ENCODE results near the gene LRRC55. TPM values are rescaled to one million over a fixed set of nuclear protein-coding genes. Genes with fewer than 3 reads are reported as not detected.

LRRC55 gene, protein sequence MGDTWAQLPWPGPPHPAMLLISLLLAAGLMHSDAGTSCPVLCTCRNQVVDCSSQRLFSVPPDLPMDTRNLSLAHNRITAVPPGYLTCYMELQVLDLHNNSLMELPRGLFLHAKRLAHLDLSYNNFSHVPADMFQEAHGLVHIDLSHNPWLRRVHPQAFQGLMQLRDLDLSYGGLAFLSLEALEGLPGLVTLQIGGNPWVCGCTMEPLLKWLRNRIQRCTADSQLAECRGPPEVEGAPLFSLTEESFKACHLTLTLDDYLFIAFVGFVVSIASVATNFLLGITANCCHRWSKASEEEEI
- polyA plus RNA-seq = under 1 TPM; 0.02 to 0.04 TPM

- H3K9me3 ChIP-seq (ENCODE audit: control insufficient read depth in 2 of 2, insufficient read depth in 1 of 2, low read depth in 1 of 2, low read length in 1 of 2) = no peaks in the 10 kb centered on the region
- WGBS, 2 donors = 48 to 57% methylated on average over 15 of the region's 15 CpGs
- no peak within 1 kb of the TSS for H3K4me3 ChIP-seq (ENCODE audit: low read depth in 1 of 2, low read length in 2 of 2)
- H3K27ac ChIP-seq (ENCODE audit: low read depth in 2 of 2, low read length in 1 of 2) = no peak within 1 kb of the TSS
- H3K36me3 ChIP-seq (ENCODE audit: control insufficient read depth in 2 of 2, insufficient read depth in 2 of 2, low read length in 1 of 2) = no peaks in the 10 kb centered on the region
- peaks cover 2 to 5% of the 10 kb centered on the region in 2 donors for H3K4me1 ChIP-seq (ENCODE audit: control insufficient read depth in 2 of 2, insufficient read depth in 2 of 2, low read length in 1 of 2)
- H3K27me3 ChIP-seq (ENCODE audit: control insufficient read depth in 1 of 2, insufficient read depth in 2 of 2, low read length in 2 of 2) = no peaks in the 10 kb centered on the region
These were observed at the start of gene LRRC55 for GRCh38 chr11:57181678-57182305. LRRC55 (plus strand) TSS chr11:57181953; CDS start chr11:57182023, 70 bp downstream.

DNA sequence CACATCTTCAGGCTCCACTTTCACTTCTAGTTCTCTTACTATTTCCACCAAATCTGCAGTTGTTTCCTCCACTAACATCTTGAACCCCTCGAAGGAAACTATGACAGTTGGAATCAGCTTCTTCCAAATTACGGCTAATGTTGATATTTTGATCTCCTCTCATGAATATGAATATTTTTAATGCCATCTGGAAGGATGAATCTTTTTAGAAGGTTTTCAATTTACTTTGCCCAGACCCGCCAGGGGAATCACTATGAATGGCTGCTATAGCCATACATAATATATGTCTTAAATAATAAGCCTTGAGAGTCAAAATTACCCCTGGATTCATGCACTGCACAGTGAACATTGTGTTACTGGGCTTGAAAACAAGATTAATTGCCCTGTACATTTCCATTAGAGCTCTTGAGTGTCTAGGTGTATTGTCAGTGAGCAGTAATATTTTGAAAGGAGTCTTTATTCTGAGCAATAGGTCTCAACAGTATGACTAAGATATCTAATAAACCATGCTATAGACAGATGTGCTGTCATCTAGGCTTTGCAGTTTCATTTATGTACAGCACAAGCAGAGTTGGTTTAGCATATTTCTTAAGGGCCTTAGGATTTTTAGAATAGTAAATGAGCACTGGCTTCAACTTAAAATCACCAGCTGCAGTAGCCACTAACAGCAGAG is 48.3 kb upstream of the LRRC55 start:
- H3K27me3 ChIP-seq (ENCODE audit: control insufficient read depth in 1 of 2, insufficient read depth in 2 of 2, low read length in 2 of 2) = no peaks in the 10 kb centered on the region
- no peaks in the 10 kb centered on the region for H3K36me3 ChIP-seq (ENCODE audit: control insufficient read depth in 2 of 2, insufficient read depth in 2 of 2, low read length in 1 of 2)
- H3K27ac ChIP-seq (ENCODE audit: low read depth in 2 of 2, low read length in 1 of 2) = no peak overlapping the region
- H3K4me3 ChIP-seq (ENCODE audit: low read depth in 1 of 2, low read length in 2 of 2) = no peak overlapping the region
- no peaks in the 10 kb centered on the region for H3K9me3 ChIP-seq (ENCODE audit: control insufficient read depth in 2 of 2, insufficient read depth in 1 of 2, low read depth in 1 of 2, low read length in 1 of 2)
- WGBS, 2 donors = 78 to 79% methylated on average over 3 of the region's 3 CpGs
- no peaks in the 10 kb centered on the region for H3K4me1 ChIP-seq (ENCODE audit: control insufficient read depth in 2 of 2, insufficient read depth in 2 of 2, low read length in 1 of 2)

DNA sequence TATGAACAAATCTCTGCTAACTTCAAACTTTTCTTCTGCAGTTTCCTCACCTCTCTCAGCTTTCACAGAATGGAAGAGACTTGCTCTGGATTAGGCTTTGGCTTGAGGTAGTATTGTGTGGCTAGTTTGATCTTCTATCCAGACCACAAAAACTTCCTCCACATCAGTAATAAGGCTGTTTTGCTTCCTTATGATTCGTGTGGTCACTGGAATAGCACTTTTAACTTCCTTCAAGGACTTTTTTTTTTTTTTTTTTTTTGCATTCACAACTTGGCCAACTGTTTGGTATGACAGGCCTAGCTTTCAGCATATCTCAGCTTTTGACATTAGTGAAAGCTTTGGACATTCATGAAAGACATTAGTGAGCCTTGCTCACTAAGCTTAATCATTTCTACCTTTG is 47.5 kb upstream of the LRRC55 start:
- Histone ChIP-seq H3K4me3 (ENCODE audit: low read depth in 1 of 2, low read length in 2 of 2) (no peak overlapping the region), H3K27me3 (ENCODE audit: control insufficient read depth in 1 of 2, insufficient read depth in 2 of 2, low read length in 2 of 2) (no peaks in the 10 kb centered on the region), H3K36me3 (ENCODE audit: control insufficient read depth in 2 of 2, insufficient read depth in 2 of 2, low read length in 1 of 2) (no peaks in the 10 kb centered on the region), H3K27ac (ENCODE audit: low read depth in 2 of 2, low read length in 1 of 2) (no peak overlapping the region), H3K4me1 (ENCODE audit: control insufficient read depth in 2 of 2, insufficient read depth in 2 of 2, low read length in 1 of 2) (no peaks in the 10 kb centered on the region), H3K9me3 (ENCODE audit: control insufficient read depth in 2 of 2, insufficient read depth in 1 of 2, low read depth in 1 of 2, low read length in 1 of 2) (no peaks in the 10 kb centered on the region)
- WGBS, 2 donors = 38 to 55% methylated on average over 1 of the region's 1 CpG

DNA sequence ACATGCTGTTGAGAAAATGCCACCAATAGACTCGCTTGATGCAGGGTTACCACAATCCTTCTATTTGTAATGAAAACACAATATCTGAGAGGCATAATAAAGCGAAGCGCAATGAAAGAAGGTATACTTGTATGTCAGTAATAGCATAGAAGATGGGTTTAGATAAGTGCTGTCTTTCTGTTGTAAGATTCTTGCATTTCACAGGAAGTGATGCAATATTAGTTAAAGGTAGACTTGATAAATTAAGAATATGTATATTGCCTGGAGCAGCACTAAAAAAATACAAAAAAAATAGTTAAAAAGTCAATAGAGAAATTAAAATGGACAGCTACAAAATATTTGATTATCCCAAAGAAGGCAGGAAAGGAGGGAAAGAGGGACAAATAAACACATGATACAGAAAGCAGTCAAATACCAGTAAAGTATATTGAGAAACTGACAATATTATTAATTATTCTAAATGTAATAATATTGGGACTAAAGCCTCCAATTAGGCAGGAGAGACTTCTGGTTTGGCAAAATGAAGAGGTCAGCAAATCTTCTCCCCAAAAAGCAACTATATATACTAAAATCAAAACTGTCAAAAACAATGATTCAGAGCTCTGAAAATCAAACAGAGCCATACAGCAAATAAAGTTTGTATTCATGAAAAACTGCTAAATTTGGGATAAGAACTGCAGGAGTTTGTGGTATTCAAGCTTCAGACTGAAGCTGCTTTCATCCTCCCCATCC is 46.6 kb upstream of the LRRC55 start:
- Histone ChIP-seq H3K9me3 (ENCODE audit: control insufficient read depth in 2 of 2, insufficient read depth in 1 of 2, low read depth in 1 of 2, low read length in 1 of 2) (no peaks in the 10 kb centered on the region), H3K27ac (ENCODE audit: low read depth in 2 of 2, low read length in 1 of 2) (no peak overlapping the region), H3K36me3 (ENCODE audit: control insufficient read depth in 2 of 2, insufficient read depth in 2 of 2, low read length in 1 of 2) (no peaks in the 10 kb centered on the region), H3K27me3 (ENCODE audit: control insufficient read depth in 1 of 2, insufficient read depth in 2 of 2, low read length in 2 of 2) (no peaks in the 10 kb centered on the region), H3K4me3 (ENCODE audit: low read depth in 1 of 2, low read length in 2 of 2) (no peak overlapping the region), H3K4me1 (ENCODE audit: control insufficient read depth in 2 of 2, insufficient read depth in 2 of 2, low read length in 1 of 2) (no peaks in the 10 kb centered on the region)
- WGBS, 2 donors = 93 to 96% methylated on average over 3 of the region's 3 CpGs

GRCh38 chr11:57140568-57140967 is 41.2 kb upstream of the LRRC55 start:
- 65 to 67% methylated on average over 2 of the region's 2 CpGs for WGBS, 2 donors
- no peaks in the 10 kb centered on the region for H3K36me3 ChIP-seq (ENCODE audit: control insufficient read depth in 2 of 2, insufficient read depth in 2 of 2, low read length in 1 of 2)
- no peaks in the 10 kb centered on the region for H3K27me3 ChIP-seq (ENCODE audit: control insufficient read depth in 1 of 2, insufficient read depth in 2 of 2, low read length in 2 of 2)
- H3K4me1 ChIP-seq (ENCODE audit: control insufficient read depth in 2 of 2, insufficient read depth in 2 of 2, low read length in 1 of 2) = no peaks in the 10 kb centered on the region
- no peak overlapping the region for H3K4me3 ChIP-seq (ENCODE audit: low read depth in 1 of 2, low read length in 2 of 2)
- no peak overlapping the region for H3K27ac ChIP-seq (ENCODE audit: low read depth in 2 of 2, low read length in 1 of 2)
- H3K9me3 ChIP-seq (ENCODE audit: control insufficient read depth in 2 of 2, insufficient read depth in 1 of 2, low read depth in 1 of 2, low read length in 1 of 2) = peaks cover 0 to 4% of the 10 kb centered on the region in 2 donors

- no peak overlapping the region for H3K4me3 ChIP-seq (ENCODE audit: low read depth in 1 of 2, low read length in 2 of 2)
- no peak overlapping the region for H3K27ac ChIP-seq (ENCODE audit: low read depth in 2 of 2, low read length in 1 of 2)
- WGBS, 2 donors = 82 to 90% methylated on average over 4 of the region's 4 CpGs
- H3K4me1 ChIP-seq (ENCODE audit: control insufficient read depth in 2 of 2, insufficient read depth in 2 of 2, low read length in 1 of 2) = no peaks in the 10 kb centered on the region
- no peaks in the 10 kb centered on the region for H3K27me3 ChIP-seq (ENCODE audit: control insufficient read depth in 1 of 2, insufficient read depth in 2 of 2, low read length in 2 of 2)
- H3K36me3 ChIP-seq (ENCODE audit: control insufficient read depth in 2 of 2, insufficient read depth in 2 of 2, low read length in 1 of 2) = no peaks in the 10 kb centered on the region
- peaks cover 0 to 4% of the 10 kb centered on the region in 2 donors for H3K9me3 ChIP-seq (ENCODE audit: control insufficient read depth in 2 of 2, insufficient read depth in 1 of 2, low read depth in 1 of 2, low read length in 1 of 2)
These were observed 38.3 kb upstream of the LRRC55 start for GRCh38 chr11:57143459-57143858.

DNA sequence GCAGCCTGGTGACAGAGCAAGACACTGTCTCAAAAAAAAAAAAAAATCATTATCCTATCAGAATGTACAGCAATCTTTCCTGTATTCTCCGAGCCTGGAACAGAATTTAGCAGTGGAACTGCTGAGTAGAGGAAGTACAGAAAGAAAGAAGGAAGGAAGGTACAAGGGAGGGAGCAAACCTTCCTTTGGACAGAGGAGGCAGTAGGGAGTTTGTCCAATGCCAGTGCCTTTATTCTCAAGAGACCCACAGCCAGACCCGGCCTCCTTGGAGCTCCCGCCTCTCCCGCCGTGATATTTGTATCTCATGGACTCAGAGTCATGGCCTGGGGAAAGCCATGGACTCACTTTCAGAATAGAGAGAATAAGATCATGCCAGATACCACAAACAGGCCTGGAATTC is 37.7 kb upstream of the LRRC55 start:
- Histone ChIP-seq H3K4me1 (ENCODE audit: control insufficient read depth in 2 of 2, insufficient read depth in 2 of 2, low read length in 1 of 2) (no peaks in the 10 kb centered on the region), H3K4me3 (ENCODE audit: low read depth in 1 of 2, low read length in 2 of 2) (no peak overlapping the region), H3K27ac (ENCODE audit: low read depth in 2 of 2, low read length in 1 of 2) (no peak overlapping the region), H3K9me3 (ENCODE audit: control insufficient read depth in 2 of 2, insufficient read depth in 1 of 2, low read depth in 1 of 2, low read length in 1 of 2) (peaks cover 0 to 4% of the 10 kb centered on the region in 2 donors), H3K36me3 (ENCODE audit: control insufficient read depth in 2 of 2, insufficient read depth in 2 of 2, low read length in 1 of 2) (no peaks in the 10 kb centered on the region), H3K27me3 (ENCODE audit: control insufficient read depth in 1 of 2, insufficient read depth in 2 of 2, low read length in 2 of 2) (no peaks in the 10 kb centered on the region)
- WGBS, 2 donors = 76 to 78% methylated on average over 5 of the region's 5 CpGs

GRCh38 chr11:57144531-57145320 is 37.0 kb upstream of the LRRC55 start:
- Histone ChIP-seq H3K9me3 (ENCODE audit: control insufficient read depth in 2 of 2, insufficient read depth in 1 of 2, low read depth in 1 of 2, low read length in 1 of 2) (peaks cover 0 to 4% of the 10 kb centered on the region in 2 donors), H3K4me3 (ENCODE audit: low read depth in 1 of 2, low read length in 2 of 2) (no peak overlapping the region), H3K27me3 (ENCODE audit: control insufficient read depth in 1 of 2, insufficient read depth in 2 of 2, low read length in 2 of 2) (no peaks in the 10 kb centered on the region), H3K36me3 (ENCODE audit: control insufficient read depth in 2 of 2, insufficient read depth in 2 of 2, low read length in 1 of 2) (no peaks in the 10 kb centered on the region), H3K27ac (ENCODE audit: low read depth in 2 of 2, low read length in 1 of 2) (no peak overlapping the region), H3K4me1 (ENCODE audit: control insufficient read depth in 2 of 2, insufficient read depth in 2 of 2, low read length in 1 of 2) (no peaks in the 10 kb centered on the region)
- 48 to 53% methylated on average over 9 of the region's 9 CpGs for WGBS, 2 donors

- Histone ChIP-seq H3K9me3 (ENCODE audit: control insufficient read depth in 2 of 2, insufficient read depth in 1 of 2, low read depth in 1 of 2, low read length in 1 of 2) (peaks cover 0 to 4% of the 10 kb centered on the region in 2 donors), H3K4me1 (ENCODE audit: control insufficient read depth in 2 of 2, insufficient read depth in 2 of 2, low read length in 1 of 2) (no peaks in the 10 kb centered on the region), H3K27ac (ENCODE audit: low read depth in 2 of 2, low read length in 1 of 2) (no peak overlapping the region), H3K36me3 (ENCODE audit: control insufficient read depth in 2 of 2, insufficient read depth in 2 of 2, low read length in 1 of 2) (no peaks in the 10 kb centered on the region), H3K4me3 (ENCODE audit: low read depth in 1 of 2, low read length in 2 of 2) (no peak overlapping the region), H3K27me3 (ENCODE audit: control insufficient read depth in 1 of 2, insufficient read depth in 2 of 2, low read length in 2 of 2) (no peaks in the 10 kb centered on the region)
- WGBS, 2 donors = 81 to 88% methylated on average over 3 of the region's 3 CpGs
These were observed 35.5 kb upstream of the LRRC55 start for GRCh38 chr11:57146301-57146700.
